22Rv1 (cell line): ENCODE results near the gene EVA1A.

Experiments used
- ZFX ChIP-seq: fragments of 450-650 bp; IDR thresholded peaks from 2 replicates; pipeline ENCODE4 v1.6.1; 2017; ENCODE audit warnings: antibody characterized with exemption, borderline replicate concordance
- TF ChIP-seq, protein P1 (sequence below): fragments of 450-650 bp; IDR thresholded peaks from 2 replicates; pipeline ENCODE4 v1.5.1; 2017; ENCODE audit warnings: mild to moderate bottlenecking

DNA sequence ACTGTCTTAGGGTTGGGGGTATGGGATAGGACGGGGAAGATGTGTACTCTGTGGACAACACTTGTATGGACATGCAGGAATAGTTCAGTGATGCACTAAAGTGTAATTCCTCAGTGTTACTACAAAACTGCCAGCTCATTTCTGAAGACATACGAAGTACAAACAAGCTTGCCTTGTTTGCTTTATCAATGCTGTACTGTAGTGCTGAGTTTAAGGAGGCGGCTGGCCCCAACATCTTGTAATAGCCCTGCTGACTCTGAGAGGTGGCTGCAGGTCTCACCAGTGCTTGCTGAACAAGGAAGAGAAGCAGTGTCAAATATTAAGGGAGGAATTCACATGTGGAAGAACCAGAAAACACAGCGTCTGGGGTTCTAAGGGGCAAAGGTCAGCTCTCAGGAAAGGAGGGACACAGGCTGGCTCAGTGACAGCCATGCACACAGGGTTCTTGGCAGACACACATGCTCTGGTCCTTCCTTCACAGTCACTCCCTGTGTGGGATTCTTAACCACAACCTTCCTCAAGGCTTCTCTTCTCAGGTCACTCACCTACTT lies 39.8 kb upstream of the EVA1A start:
- TF ChIP-seq, protein P1, sequence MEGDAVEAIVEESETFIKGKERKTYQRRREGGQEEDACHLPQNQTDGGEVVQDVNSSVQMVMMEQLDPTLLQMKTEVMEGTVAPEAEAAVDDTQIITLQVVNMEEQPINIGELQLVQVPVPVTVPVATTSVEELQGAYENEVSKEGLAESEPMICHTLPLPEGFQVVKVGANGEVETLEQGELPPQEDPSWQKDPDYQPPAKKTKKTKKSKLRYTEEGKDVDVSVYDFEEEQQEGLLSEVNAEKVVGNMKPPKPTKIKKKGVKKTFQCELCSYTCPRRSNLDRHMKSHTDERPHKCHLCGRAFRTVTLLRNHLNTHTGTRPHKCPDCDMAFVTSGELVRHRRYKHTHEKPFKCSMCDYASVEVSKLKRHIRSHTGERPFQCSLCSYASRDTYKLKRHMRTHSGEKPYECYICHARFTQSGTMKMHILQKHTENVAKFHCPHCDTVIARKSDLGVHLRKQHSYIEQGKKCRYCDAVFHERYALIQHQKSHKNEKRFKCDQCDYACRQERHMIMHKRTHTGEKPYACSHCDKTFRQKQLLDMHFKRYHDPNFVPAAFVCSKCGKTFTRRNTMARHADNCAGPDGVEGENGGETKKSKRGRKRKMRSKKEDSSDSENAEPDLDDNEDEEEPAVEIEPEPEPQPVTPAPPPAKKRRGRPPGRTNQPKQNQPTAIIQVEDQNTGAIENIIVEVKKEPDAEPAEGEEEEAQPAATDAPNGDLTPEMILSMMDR = no peak
- no peak for TF ChIP-seq ZFX
